NOMO-1 (cell line): ENCODE data around the gene OSBP.
A peak's percentile ranks its signal among the peaks of the same experiment; 100 is the strongest.
"Not testable (repeated sequence)": the region's sequence is repeated elsewhere in the genome, so short reads cannot be mapped to it uniquely, and the experiment has no call there.

Experiments
- DNase-seq, 2 experiments: peaks; one replicate each; lab custom pipeline; 2025; ENCODE audit not compliant: unreplicated experiment in 2 of 2; lab: John Stamatoyannopoulos, UW

Gene OSBP

GRCh38 chr11:59555601-59556114, 59.9 kb downstream of the OSBP start:
- no peak for DNase-seq

GRCh38 chr11:59553323-59553722, 62.3 kb downstream of the OSBP start:
- no peak for DNase-seq

GRCh38 chr11:59552844-59553243, 62.7 kb downstream of the OSBP start:
- DNase-seq: no peak

GRCh38 chr11:59551659-59552521, 63.7 kb downstream of the OSBP start:
- DNase-seq: no peak

GRCh38 chr11:59550842-59551658, 64.5 kb downstream of the OSBP start:
- DNase-seq: peak; percentile 49 to 81

- peak; percentile 75 to 84 for DNase-seq
Measured at GRCh38 chr11:59550368-59550841, 65.2 kb downstream of the OSBP start.

GRCh38 chr11:59548309-59548656, 67.3 kb downstream of the OSBP start:
- no peak for DNase-seq

GRCh38 chr11:59547605-59548308, 67.8 kb downstream of the OSBP start:
- not testable (repeated sequence) for DNase-seq

GRCh38 chr11:59545179-59546020, 70.2 kb downstream of the OSBP start:
- no peak for DNase-seq

- DNase-seq: no peak
Measured at GRCh38 chr11:59544869-59545178, 70.8 kb downstream of the OSBP start.

- DNase-seq: not testable (repeated sequence)
Measured at GRCh38 chr11:59543713-59544112, 71.9 kb downstream of the OSBP start.

GRCh38 chr11:59542142-59542810, 73.3 kb downstream of the OSBP start:
- no peak for DNase-seq

GRCh38 chr11:59534676-59535075, 80.9 kb downstream of the OSBP start:
- DNase-seq: no peak

- no peak for DNase-seq
Measured at GRCh38 chr11:59532620-59533019, 83.0 kb downstream of the OSBP start.

- no peak for DNase-seq
Measured at GRCh38 chr11:59528711-59529110, 86.9 kb downstream of the OSBP start.
